Measurements from ENCODE around the gene TMEM236. TPM values are rescaled to one million over a fixed set of nuclear protein-coding genes. Genes with fewer than 3 reads are reported as not detected.

Gene TMEM236, protein sequence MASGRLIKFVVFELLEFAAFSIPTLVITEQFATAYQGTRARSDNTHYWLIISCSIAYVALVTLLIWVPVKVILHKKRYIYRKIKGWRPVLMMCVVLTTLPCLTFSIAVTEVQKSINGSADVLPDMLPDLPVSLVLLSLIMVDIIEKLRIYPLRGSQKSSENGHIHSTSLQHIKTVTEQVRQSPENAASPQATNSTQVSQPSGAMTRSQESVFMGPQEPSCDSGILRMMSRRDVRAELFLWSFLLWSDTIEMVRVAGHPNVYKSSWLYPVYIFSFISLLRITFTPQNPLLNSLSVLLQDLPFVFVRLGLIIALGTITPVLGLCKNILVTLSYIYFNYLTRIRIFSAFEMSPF
- 0.79 and 0.80 TPM in 2 replicates for total RNA-seq

DNA sequence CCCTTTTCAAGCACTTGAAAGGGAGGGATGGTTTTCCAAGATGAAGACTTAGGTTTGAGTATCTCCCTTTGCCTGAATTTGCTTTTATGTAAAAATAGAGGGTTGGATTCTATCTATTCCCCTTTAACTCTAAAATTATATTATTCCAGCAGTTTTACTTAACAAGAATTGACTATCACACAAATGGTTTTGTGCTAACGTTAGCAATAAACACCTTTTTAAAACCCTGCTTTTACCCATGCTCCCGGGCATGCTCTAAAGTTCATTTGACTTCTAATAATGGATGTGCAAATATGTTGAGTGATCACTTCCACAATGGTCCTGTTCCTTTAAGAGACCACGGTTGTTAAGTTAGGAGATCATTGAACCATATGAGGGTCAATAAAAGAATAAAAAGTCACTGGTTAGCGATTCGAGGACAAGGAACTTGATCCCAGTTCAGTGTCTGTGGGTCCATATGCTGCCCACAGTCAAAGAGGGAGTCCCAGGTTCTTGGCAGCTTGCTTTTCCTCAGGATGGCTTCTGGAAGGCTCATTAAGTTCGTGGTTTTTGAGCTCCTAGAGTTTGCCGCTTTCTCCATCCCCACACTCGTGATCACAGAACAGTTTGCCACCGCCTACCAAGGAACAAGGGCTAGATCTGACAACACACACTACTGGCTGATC lies at the start of gene TMEM236:
Gene TMEM236 (plus strand): TSS at position 421 of the 665 bp plus-strand sequence. CDS start 95 bp downstream, at position 516.

DNA sequence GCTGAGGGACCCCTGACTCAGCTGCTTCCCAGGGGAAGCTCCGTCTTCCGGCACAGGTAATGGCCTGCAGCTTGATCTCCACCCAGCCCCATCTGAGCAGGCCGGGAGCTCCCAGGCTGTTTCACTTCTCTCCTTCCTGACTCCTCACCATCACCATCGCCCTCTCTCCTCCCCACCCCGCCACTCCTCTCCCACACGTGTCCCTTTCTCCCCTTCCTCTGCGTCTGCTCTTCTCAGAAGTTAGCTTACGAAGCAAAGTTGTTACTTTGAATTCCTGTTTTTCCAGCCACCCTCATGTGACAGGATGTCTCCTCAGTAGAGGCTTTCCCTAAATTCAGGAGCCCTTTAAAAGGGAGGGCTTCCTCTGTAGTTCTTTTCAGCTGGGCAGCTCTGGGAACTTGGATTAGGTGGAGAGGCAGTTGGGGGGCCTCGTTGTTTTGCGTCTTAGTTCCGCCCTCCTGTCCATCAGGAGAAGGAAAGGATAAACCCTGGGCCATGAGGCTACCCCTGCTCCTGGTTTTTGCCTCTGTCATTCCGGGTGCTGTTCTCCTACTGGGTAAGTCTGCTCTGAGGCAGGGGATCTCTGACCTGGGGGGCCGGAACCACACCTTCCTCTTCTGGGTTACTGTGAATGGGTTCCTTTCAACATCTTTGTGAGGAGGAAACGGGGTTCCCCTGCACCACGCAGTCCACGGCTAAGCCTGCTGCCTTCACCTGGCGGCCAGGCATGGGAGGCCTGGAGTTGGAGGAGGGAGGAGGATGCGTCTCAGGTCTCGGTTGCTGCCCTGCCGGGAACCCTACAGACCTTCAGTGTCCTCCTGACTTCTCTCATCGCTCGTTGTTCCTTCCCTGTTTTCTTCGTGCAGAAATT lies 57.2 kb downstream of the TMEM236 start, which contains the start of gene MRC1:
Gene MRC1 (plus strand): TSS at position 378 of the 871 bp plus-strand sequence. CDS start 118 bp downstream, at position 496.

Other genes with a start within 250 kb of the TMEM236 start
- 12.4 and 19.9 TPM in 2 replicates for gene HACD1, start 134.8 kb upstream of the TMEM236 start, total RNA-seq
- gene STAM, start 108.0 kb upstream of the TMEM236 start, total RNA-seq, result 17.7 and 21.5 TPM in 2 replicates
- 17.5 and 17.9 TPM in 2 replicates for gene MRC1, start 57.1 kb downstream of the TMEM236 start, total RNA-seq
- not detected in 2 replicates for gene SLC39A12, start 199.7 kb downstream of the TMEM236 start, total RNA-seq

Data from mammary microvascular endothelial cell (primary cell).